Prostate gland (tissue), 2 donors: Measurements from ENCODE around the gene NXPE4.

Experiments used
- CTCF ChIP-seq, 4 experiments: fragments of 200-600 bp in 2 of 4; fragments of 450-650 bp in 2 of 4; sonication (generic) in 2 of 4; IDR thresholded peaks; 1 replicate in 3 of 4; 2 replicates in 1 of 4; pipeline ENCODE4 v1.5.1; 2016 to 2019; ENCODE audit warnings: antibody characterized with exemption in 4 of 4, mild to moderate bottlenecking in 2 of 4, moderate library complexity in 2 of 4
- POLR2A ChIP-seq: fragments of 450-650 bp; IDR thresholded peaks from one replicate; pipeline ENCODE4 v1.6.1; 2016; ENCODE audit warnings: antibody characterized with exemption, mild to moderate bottlenecking
- POLR2AphosphoS5 ChIP-seq: sonication (generic); formaldehyde crosslinking; IDR thresholded peaks from one replicate; pipeline ENCODE4 v1.6.1; 2017; ENCODE audit warnings: antibody characterized with exemption

- TF ChIP-seq POLR2A, result no peak
- no peak for TF ChIP-seq POLR2AphosphoS5
- TF ChIP-seq CTCF (IDR thresholded peaks at IDR 0.05), result no peak
Measured at GRCh38 chr11:114566276-114566675, 29.3 kb downstream of the NXPE4 start.
